BE2C (cell line): Measurements from ENCODE around the gene FAAP24.
A peak's percentile ranks its signal among the peaks of the same experiment; 100 is the strongest.
"Not testable (repeated sequence)": the region's sequence is repeated elsewhere in the genome, so short reads cannot be mapped to it uniquely, and the experiment has no call there.

Experiments
- DNase-seq: peaks from one replicate; pipeline ENCODE4 v3.0.0-alpha.2; 2020
- H3K27me3 ChIP-seq: fragments of 250-450 bp; sonication (Bioruptor Pico); 2 replicates; pipeline ENCODE4 v1.5.1; 2020; ENCODE audit warnings: mild to moderate bottlenecking
- H3K36me3 ChIP-seq: fragments of 250-450 bp; sonication (Bioruptor Pico); 2 replicates; pipeline ENCODE4 v1.5.1; 2020; ENCODE audit warnings: mild to moderate bottlenecking
- H3K4me1 ChIP-seq: fragments of 250-450 bp; sonication (Bioruptor Pico); 2 replicates; pipeline ENCODE4 v1.5.1; 2020
- H3K4me3 ChIP-seq: 2 replicates; pipeline ENCODE4 v1.5.1; 2011; ENCODE audit warnings: low read depth, low read length
- H3K9me3 ChIP-seq: fragments of 250-450 bp; sonication (Bioruptor Pico); 2 replicates; pipeline ENCODE4 v1.5.1; 2020
- TF ChIP-seq, protein P1 (sequence below): IDR thresholded peaks from 2 replicates; pipeline ENCODE4 v1.5.1; 2012; ENCODE audit warnings: mild to moderate bottlenecking, low read depth, low read length

Gene FAAP24

DNA sequence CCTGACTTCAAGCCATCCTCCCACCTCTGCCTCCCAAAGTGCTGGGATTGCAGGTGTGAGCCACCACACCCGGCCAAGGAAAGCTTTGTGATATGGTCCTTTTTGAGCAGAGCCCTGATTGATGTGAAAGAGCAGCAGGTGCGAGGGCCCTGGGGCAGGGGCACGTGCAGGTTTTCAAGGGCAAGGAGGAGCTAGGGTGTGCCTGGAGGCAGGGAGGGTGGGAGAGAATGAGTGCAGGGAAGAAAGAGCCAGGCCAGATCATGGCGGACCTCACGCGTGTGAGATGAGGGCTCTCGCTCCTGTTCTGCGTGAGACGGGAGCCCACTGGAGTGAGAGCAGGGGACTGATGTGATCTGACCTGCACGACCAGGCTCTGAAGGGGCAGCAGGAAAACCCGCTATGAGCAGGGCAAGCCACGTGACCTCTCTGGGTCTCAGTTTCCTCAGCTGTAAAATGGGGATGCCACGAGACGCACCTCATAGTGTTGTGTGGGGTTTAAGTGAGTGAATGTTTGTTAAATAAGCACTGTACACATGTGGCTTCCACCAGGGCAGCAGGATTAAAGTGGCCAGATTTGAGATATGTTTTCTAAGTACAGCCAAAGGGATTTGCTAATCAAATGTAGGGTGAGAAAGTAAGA, 25.8 kb downstream of the FAAP24 start:
- TF ChIP-seq, protein P1, sequence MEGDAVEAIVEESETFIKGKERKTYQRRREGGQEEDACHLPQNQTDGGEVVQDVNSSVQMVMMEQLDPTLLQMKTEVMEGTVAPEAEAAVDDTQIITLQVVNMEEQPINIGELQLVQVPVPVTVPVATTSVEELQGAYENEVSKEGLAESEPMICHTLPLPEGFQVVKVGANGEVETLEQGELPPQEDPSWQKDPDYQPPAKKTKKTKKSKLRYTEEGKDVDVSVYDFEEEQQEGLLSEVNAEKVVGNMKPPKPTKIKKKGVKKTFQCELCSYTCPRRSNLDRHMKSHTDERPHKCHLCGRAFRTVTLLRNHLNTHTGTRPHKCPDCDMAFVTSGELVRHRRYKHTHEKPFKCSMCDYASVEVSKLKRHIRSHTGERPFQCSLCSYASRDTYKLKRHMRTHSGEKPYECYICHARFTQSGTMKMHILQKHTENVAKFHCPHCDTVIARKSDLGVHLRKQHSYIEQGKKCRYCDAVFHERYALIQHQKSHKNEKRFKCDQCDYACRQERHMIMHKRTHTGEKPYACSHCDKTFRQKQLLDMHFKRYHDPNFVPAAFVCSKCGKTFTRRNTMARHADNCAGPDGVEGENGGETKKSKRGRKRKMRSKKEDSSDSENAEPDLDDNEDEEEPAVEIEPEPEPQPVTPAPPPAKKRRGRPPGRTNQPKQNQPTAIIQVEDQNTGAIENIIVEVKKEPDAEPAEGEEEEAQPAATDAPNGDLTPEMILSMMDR, result no peak
- Histone ChIP-seq H3K36me3 (no peaks in the 10 kb centered on the region), H3K4me1 (no peaks in the 10 kb centered on the region), H3K27me3 (no peaks in the 10 kb centered on the region), H3K9me3 (no peaks in the 10 kb centered on the region), H3K4me3 (no peak overlapping the region)
- no peak for DNase-seq

DNA sequence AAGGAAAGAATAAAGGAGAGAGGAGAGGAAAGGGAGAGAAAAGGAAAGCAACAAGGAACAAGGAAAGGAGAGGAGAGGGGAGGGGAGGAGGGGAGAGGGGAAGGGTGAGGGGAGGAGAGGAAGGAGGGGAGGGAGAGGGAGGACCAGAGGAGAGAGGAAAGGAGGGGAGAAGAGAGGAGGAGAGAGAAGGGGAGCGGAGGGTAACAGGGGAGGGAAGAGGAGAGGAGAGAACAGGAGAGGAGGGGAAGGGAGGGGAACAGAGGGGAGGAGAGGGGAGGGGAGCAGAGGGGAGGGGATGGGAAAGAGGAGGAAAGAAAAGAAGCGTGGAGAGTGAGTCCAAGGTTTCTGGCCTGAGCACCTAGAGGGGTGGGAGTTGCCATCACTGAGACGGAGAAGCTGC, 26.7 kb downstream of the FAAP24 start:
- no peak for DNase-seq
- H3K4me1 ChIP-seq, result no peaks in the 10 kb centered on the region
- TF ChIP-seq, protein P1, result no peak
- no peaks in the 10 kb centered on the region for H3K27me3 ChIP-seq
- no peaks in the 10 kb centered on the region for H3K36me3 ChIP-seq
- H3K4me3 ChIP-seq, result no peak overlapping the region
- H3K9me3 ChIP-seq, result no peaks in the 10 kb centered on the region

DNA sequence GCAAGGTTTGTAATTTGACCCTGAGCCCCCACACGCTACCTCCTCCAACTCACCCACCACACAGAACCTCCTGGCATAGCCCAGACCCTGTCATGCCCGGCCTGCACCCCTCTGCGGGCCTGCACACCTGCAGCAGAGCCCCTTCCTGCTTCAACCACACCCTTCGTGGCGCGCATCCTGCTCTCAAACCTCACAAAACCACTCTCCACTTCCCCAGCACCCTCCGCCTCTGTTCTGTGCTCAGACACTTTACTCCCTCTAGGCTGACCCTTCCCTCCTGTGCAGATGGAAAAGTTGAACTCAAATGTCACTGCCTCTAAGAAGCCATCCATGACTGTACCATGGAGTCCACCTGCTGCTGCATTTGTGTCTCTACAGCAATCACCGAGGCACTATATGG, 28.5 kb downstream of the FAAP24 start:
- Histone ChIP-seq H3K27me3 (no peaks in the 10 kb centered on the region), H3K36me3 (no peaks in the 10 kb centered on the region), H3K4me3 (no peak overlapping the region), H3K4me1 (no peaks in the 10 kb centered on the region), H3K9me3 (no peaks in the 10 kb centered on the region)
- DNase-seq, result no peak
- TF ChIP-seq, protein P1, result no peak

DNA sequence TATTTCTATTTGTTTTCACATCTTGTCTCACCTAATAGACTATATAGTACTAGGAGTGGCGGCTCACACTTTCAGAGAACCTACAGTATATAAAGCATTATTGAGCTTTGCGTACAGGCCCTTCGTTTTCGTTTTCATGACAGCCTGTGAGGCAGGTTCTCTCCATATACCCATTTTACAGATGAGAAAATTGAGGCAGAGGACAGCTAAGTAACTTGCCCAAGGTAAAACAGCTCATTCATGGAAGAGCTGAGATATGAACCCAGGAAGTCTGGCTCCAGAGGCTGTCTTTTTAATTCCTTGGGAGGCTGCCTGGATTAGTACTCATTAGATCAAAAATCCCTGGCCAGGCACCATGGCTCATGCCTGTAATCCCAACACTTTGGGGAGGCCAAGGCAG, 28.9 kb downstream of the FAAP24 start:
- Histone ChIP-seq H3K9me3 (no peaks in the 10 kb centered on the region), H3K27me3 (no peaks in the 10 kb centered on the region), H3K4me1 (no peaks in the 10 kb centered on the region), H3K36me3 (no peaks in the 10 kb centered on the region), H3K4me3 (no peak overlapping the region)
- no peak for DNase-seq
- TF ChIP-seq, protein P1, result no peak

DNA sequence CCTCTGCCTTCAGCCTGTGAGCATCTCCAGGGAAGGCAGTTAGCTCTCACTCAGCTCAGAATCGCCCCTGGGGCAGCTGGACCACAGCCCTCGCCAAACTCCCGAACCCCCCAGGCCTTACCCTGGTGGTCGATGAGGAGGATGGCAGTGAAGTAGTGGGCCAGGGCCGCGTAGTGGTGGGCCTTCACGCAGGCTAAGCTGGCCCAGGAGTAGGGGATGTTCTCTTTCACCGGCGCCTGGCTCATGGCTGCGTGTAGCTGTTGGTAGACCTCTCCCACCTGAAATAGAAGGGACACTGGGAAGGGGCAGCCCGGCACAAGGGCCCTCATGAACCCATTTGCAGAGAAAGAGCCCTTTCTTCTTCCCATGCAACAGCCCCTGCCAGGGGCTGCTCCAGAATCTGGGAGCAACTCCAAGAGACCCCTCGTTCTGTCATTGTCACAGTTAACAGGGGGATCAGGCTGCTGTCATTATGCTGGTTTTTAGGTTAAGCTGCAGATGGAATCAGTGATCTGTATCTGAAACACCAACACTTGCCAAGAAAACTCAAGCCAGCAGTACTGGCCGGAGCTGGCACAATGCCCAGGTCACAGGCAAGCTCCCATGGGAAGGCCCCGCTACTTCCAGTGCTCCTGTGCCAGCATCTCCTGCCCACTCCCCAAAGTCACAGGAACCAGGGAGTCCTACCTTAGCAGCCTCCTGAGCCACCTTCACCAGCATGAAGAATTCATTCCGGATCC, 30.3 kb downstream of the FAAP24 start:
- DNase-seq, result peak; percentile 37
- not testable (repeated sequence) for H3K27me3 ChIP-seq, H3K36me3 ChIP-seq, H3K4me1 ChIP-seq, H3K9me3 ChIP-seq, H3K4me3 ChIP-seq

DNA sequence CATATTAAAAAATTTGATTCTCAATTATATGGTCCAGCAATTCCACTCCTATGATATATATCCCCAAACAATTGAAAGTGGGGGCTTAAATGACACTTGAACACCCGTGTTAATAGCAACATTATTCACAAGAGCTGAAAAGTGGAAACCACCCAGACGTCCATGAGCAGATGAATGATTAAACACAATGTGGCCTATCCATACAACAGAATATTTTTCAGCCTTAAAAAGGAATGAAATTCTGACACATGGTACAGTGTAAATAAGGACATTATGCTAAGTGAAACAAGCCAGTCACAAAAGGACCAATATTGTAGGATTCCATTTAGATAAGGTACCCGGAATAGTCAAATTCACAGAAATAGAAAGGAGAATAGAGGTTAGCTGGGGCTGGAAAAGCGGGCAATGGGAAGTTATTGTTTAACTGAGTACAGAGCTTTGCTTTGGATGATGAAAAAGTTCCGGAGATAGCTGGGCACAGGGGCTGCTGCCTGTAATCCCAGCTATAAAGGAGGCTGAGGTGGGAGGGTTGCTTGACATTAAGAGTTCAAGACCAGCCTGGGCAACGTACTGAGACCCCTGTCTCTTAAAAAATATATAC, 31.5 kb downstream of the FAAP24 start:
- DNase-seq, H3K4me3 ChIP-seq, H3K36me3 ChIP-seq, H3K9me3 ChIP-seq, H3K4me1 ChIP-seq, H3K27me3 ChIP-seq: not testable (repeated sequence)

DNA sequence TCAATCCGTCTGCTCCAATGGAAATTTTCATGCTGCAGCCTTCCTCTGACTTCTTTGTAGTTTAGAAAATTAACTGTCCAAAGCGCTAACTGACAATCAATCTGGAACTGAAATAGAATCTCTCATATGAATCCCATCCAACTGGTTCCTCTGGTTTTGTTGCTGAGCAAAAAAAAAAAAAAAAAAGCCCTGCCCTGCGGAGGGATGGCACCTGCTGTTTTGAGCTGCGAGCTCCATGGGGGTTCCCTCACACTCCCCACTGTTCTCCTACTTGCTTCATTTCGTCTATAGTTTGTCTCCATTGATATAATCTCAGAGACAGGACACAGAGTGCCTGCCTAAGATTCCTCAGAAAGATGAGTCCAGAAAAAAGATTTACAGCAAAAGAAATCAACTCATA, 33.4 kb downstream of the FAAP24 start:
- no peaks in the 10 kb centered on the region for H3K27me3 ChIP-seq
- H3K36me3 ChIP-seq, result no peaks in the 10 kb centered on the region
- no peak overlapping the region for H3K4me3 ChIP-seq
- no peak for DNase-seq
- H3K4me1 ChIP-seq, result no peaks in the 10 kb centered on the region
- H3K9me3 ChIP-seq, result no peaks in the 10 kb centered on the region
- TF ChIP-seq, protein P1, result no peak
